ENCODE results near the gene MANEAL. TPM values are rescaled to one million over a fixed set of nuclear protein-coding genes. Genes with fewer than 3 reads are reported as not detected.

Gene MANEAL
- total RNA-seq, 5 donors from 2014 or later (not counting 1 experiment from before 2014, with no cell fraction given): 1.0 to 4.4 (median 2.8) TPM

- 100% methylated on average over 1 of the region's 3 CpGs for WGBS (ENCODE audit: insufficient coverage)
- no peaks in the 10 kb centered on the region for H3K9me3 Mint-ChIP-seq
- H3K27ac Mint-ChIP-seq: no peak overlapping the region
- H3K27me3 Mint-ChIP-seq: peaks cover 7 to 15% of the 10 kb centered on the region in 2 donors
- ChIA-PET CTCF (no interaction called here), POLR2A (interaction anchor here in 1 of 2 donors (0.7 kb wide), 1 partner anchor 1873 kb away, joined by 3 read pairs; no protein-coding TSS in a partner anchor)
- no peak overlapping the region for H3K27ac ChIP-seq (ENCODE audit: low read length)
- DNase-seq (no peak), ATAC-seq (replicated peaks in 1 of 4) (no peak)
- H3K36me3 ChIP-seq (ENCODE audit: control insufficient read depth in 2 of 2, extremely low read depth in 1 of 2, insufficient read depth in 1 of 2, low read length in 1 of 2): peaks cover 0 to 25% of the 10 kb centered on the region in 2 donors
- no peaks in the 10 kb centered on the region for H3K9me3 ChIP-seq
- no peak overlapping the region for H3K4me3 Mint-ChIP-seq
- H3K4me1 Mint-ChIP-seq: peaks cover 11 to 22% (median 14%) of the 10 kb centered on the region in 3 donors
- H3K4me3 ChIP-seq (ENCODE audit: control insufficient read depth in 1 of 2, extremely low read depth in 1 of 2, low read length in 1 of 2): no peak overlapping the region
- peaks cover 3 to 21% of the 10 kb centered on the region in 2 experiments for H3K27me3 ChIP-seq (replicated peaks in 1 of 2; ENCODE audit: control insufficient read depth in 2 of 2, extremely low read depth in 1 of 2, insufficient read depth in 2 of 2, low read length in 1 of 2)
- H3K4me1 ChIP-seq (ENCODE audit: control insufficient read depth in 1 of 2, extremely low read depth in 1 of 2, insufficient read depth in 2 of 2, low read length in 2 of 2): peaks cover 2 to 21% of the 10 kb centered on the region in 2 experiments
- peaks cover 31% of the 10 kb centered on the region for H3K36me3 Mint-ChIP-seq
Measured at GRCh38 chr1:37797750-37798345, 4.2 kb downstream of the MANEAL start.

- no peak overlapping the region for H3K4me3 ChIP-seq (ENCODE audit: control insufficient read depth in 1 of 2, extremely low read depth in 1 of 2, low read length in 1 of 2)
- ChIA-PET POLR2A (interaction anchor here in 1 of 2 donors (0.7 kb wide), 1 partner anchor 1682 kb away, joined by 6 read pairs; no protein-coding TSS in a partner anchor), CTCF (no interaction called here)
- no peak for DNase-seq
- peaks cover 14 to 64% of the 10 kb centered on the region in 2 donors for H3K36me3 ChIP-seq (ENCODE audit: control insufficient read depth in 2 of 2, extremely low read depth in 1 of 2, insufficient read depth in 1 of 2, low read length in 1 of 2)
- Mint-ChIP-seq H3K4me3 (no peak overlapping the region), H3K27me3 (no peaks in the 10 kb centered on the region), H3K9me3 (no peaks in the 10 kb centered on the region), H3K4me1 (peaks cover 17 to 23% (median 23%) of the 10 kb centered on the region in 3 donors), H3K27ac (no peak overlapping the region), H3K36me3 (peaks cover 50% of the 10 kb centered on the region)
- H3K9me3 ChIP-seq: no peaks in the 10 kb centered on the region
- ATAC-seq (replicated peaks in 1 of 4): no peak
- no CpG with 5 or more reads among the region's 1 CpG for WGBS (ENCODE audit: insufficient coverage)
- no peaks in the 10 kb centered on the region for H3K27me3 ChIP-seq (replicated peaks in 1 of 2; ENCODE audit: control insufficient read depth in 2 of 2, extremely low read depth in 1 of 2, insufficient read depth in 2 of 2, low read length in 1 of 2)
- no peak overlapping the region for H3K27ac ChIP-seq (ENCODE audit: low read length)
- H3K4me1 ChIP-seq (ENCODE audit: control insufficient read depth in 1 of 2, extremely low read depth in 1 of 2, insufficient read depth in 2 of 2, low read length in 2 of 2): peaks cover 3 to 20% of the 10 kb centered on the region in 2 experiments
Measured at GRCh38 chr1:37802439-37802838, 8.8 kb downstream of the MANEAL start.

- Mint-ChIP-seq H3K27ac (peak overlapping the region; percentile 66 to 75), H3K4me1 (peaks cover 39 to 46% (median 42%) of the 10 kb centered on the region in 3 donors), H3K9me3 (no peaks in the 10 kb centered on the region), H3K36me3 (peaks cover 26% of the 10 kb centered on the region), H3K27me3 (no peaks in the 10 kb centered on the region), H3K4me3 (peak overlapping the region; percentile 78 to 85 (median 83))
- peaks cover 14 to 47% of the 10 kb centered on the region in 2 donors for H3K36me3 ChIP-seq (ENCODE audit: control insufficient read depth in 2 of 2, extremely low read depth in 1 of 2, insufficient read depth in 1 of 2, low read length in 1 of 2)
- 8% methylated on average over 6 of the region's 9 CpGs for WGBS (ENCODE audit: insufficient coverage)
- peaks cover 3 to 33% of the 10 kb centered on the region in 2 experiments for H3K4me1 ChIP-seq (ENCODE audit: control insufficient read depth in 1 of 2, extremely low read depth in 1 of 2, insufficient read depth in 2 of 2, low read length in 2 of 2)
- peak overlapping the region; percentile 82 to 96 for H3K4me3 ChIP-seq (ENCODE audit: control insufficient read depth in 1 of 2, extremely low read depth in 1 of 2, low read length in 1 of 2)
- no peak for ATAC-seq (replicated peaks in 1 of 4)
- ChIA-PET CTCF (interaction anchor here in 1 of 2 donors (2.2 kb wide), 1 partner anchor 52 kb away, joined by 19 read pairs; the partner anchor contains the start of gene MTF1), POLR2A (no interaction called here)
- peak overlapping the region; percentile 76 for H3K27ac ChIP-seq (ENCODE audit: low read length)
- H3K9me3 ChIP-seq: no peaks in the 10 kb centered on the region
- no peak for DNase-seq
- H3K27me3 ChIP-seq (replicated peaks in 1 of 2; ENCODE audit: control insufficient read depth in 2 of 2, extremely low read depth in 1 of 2, insufficient read depth in 2 of 2, low read length in 1 of 2): no peaks in the 10 kb centered on the region
Measured at GRCh38 chr1:37807220-37807554, 13.5 kb downstream of the MANEAL start.

- Mint-ChIP-seq H3K4me3 (peak within 1 kb of the TSS; percentile 85 to 96 (median 90)), H3K9me3 (no peaks in the 10 kb centered on the region), H3K27me3 (no peaks in the 10 kb centered on the region), H3K36me3 (peaks cover 20% of the 10 kb centered on the region), H3K27ac (peak within 1 kb of the TSS; percentile 94 to 96), H3K4me1 (peaks cover 39 to 46% (median 42%) of the 10 kb centered on the region in 3 donors)
- DNase-seq (peak; percentile 81 to 94 (median 89)), ATAC-seq (replicated peaks in 1 of 4) (peak; percentile 94 to 95 (median 94))
- Histone ChIP-seq H3K4me1 (ENCODE audit: control insufficient read depth in 1 of 2, extremely low read depth in 1 of 2, insufficient read depth in 2 of 2, low read length in 2 of 2) (peaks cover 3 to 33% of the 10 kb centered on the region in 2 experiments), H3K36me3 (ENCODE audit: control insufficient read depth in 2 of 2, extremely low read depth in 1 of 2, insufficient read depth in 1 of 2, low read length in 1 of 2) (peaks cover 14 to 42% of the 10 kb centered on the region in 2 donors), H3K4me3 (ENCODE audit: control insufficient read depth in 1 of 2, extremely low read depth in 1 of 2, low read length in 1 of 2) (peak within 1 kb of the TSS; percentile 82 to 96), H3K27ac (ENCODE audit: low read length) (peak within 1 kb of the TSS; percentile 76), H3K27me3 (replicated peaks in 1 of 2; ENCODE audit: control insufficient read depth in 2 of 2, extremely low read depth in 1 of 2, insufficient read depth in 2 of 2, low read length in 1 of 2) (no peaks in the 10 kb centered on the region), H3K9me3 (no peaks in the 10 kb centered on the region)
- WGBS (ENCODE audit: insufficient coverage): under 1% methylated on average over 94 of the region's 95 CpGs
- CTCF ChIA-PET: interaction anchor here in 1 of 2 donors (0.6 to 2.2 kb wide), 2 partner anchors 52 to 214 kb away, joined by 5 to 19 read pairs; partner anchors contain the start of gene MTF1
- POLR2A ChIA-PET: interaction anchor here (0.6 to 1.0 kb wide), 2 partner anchors 52 to 290 kb away, joined by 6 to 10 read pairs; partner anchors contain the start of gene MTF1 (in 1 of the 2)
Measured at GRCh38 chr1:37807555-37808368, 14.1 kb downstream of the MANEAL start, which contains the start of the genes C1orf122 and YRDC. C1orf122 (plus strand) TSS chr1:37807790; CDS start chr1:37808405, 615 bp downstream. YRDC (minus strand) TSS chr1:37808208; CDS start chr1:37808180, 28 bp downstream.

- H3K27me3 ChIP-seq (replicated peaks in 1 of 2; ENCODE audit: control insufficient read depth in 2 of 2, extremely low read depth in 1 of 2, insufficient read depth in 2 of 2, low read length in 1 of 2): no peaks in the 10 kb centered on the region
Measured at GRCh38 chr1:37808369-37809319, 15.0 kb downstream of the MANEAL start.

More at GRCh38 chr1:37808369-37809319, 15.0 kb downstream of the MANEAL start:
- Histone ChIP-seq H3K4me1 (ENCODE audit: control insufficient read depth in 1 of 2, extremely low read depth in 1 of 2, insufficient read depth in 2 of 2, low read length in 2 of 2) (peaks cover 3 to 33% of the 10 kb centered on the region in 2 experiments), H3K9me3 (no peaks in the 10 kb centered on the region), H3K4me3 (ENCODE audit: control insufficient read depth in 1 of 2, extremely low read depth in 1 of 2, low read length in 1 of 2) (peak overlapping the region; percentile 82 to 96), H3K36me3 (ENCODE audit: control insufficient read depth in 2 of 2, extremely low read depth in 1 of 2, insufficient read depth in 1 of 2, low read length in 1 of 2) (peaks cover 12 to 34% of the 10 kb centered on the region in 2 donors), H3K27ac (ENCODE audit: low read length) (peak overlapping the region; percentile 72)
- H3K27me3 Mint-ChIP-seq: no peaks in the 10 kb centered on the region
- H3K4me1 Mint-ChIP-seq: peaks cover 39 to 46% (median 42%) of the 10 kb centered on the region in 3 donors
- H3K27ac Mint-ChIP-seq: peak overlapping the region; percentile 94 to 96
- peaks cover 13% of the 10 kb centered on the region for H3K36me3 Mint-ChIP-seq
- ChIA-PET POLR2A (interaction anchor here (0.6 to 1.0 kb wide), 2 partner anchors 51 to 291 kb away, joined by 6 to 10 read pairs; partner anchors contain the start of gene MTF1 (in 1 of the 2)), CTCF (interaction anchor here in 1 of 2 donors (0.6 to 2.2 kb wide), 2 partner anchors 51 to 215 kb away, joined by 5 to 19 read pairs; partner anchors contain the start of gene MTF1)
- no peaks in the 10 kb centered on the region for H3K9me3 Mint-ChIP-seq
- peak overlapping the region; percentile 85 to 96 (median 90) for H3K4me3 Mint-ChIP-seq
- peak in 3 of 4 experiments; percentile 40 to 52 (median 51) for ATAC-seq (replicated peaks in 1 of 4)
- peak in 9 of 35 experiments; percentile 8 to 42 (median 17) for DNase-seq
- WGBS (ENCODE audit: insufficient coverage): 12% methylated on average over 42 of the region's 54 CpGs
